Uterus (tissue), 4 donors: ENCODE data around the gene PRELP. TPM values are rescaled to one million over a fixed set of nuclear protein-coding genes. Genes with fewer than 3 reads are reported as not detected.

Experiments used
- DNase-seq, 2 donors: peaks; one replicate each; pipeline ENCODE4 v3.0.0-alpha.2; 2019 to 2020
- H3K27ac ChIP-seq, 2 donors: fragments of 200-600 bp; sonication (generic); 1 replicate in 1 of 2; 2 replicates in 1 of 2; pipeline ENCODE4 v1.5.1; 2016 to 2018
- H3K27me3 ChIP-seq, 2 donors: fragments of 200-600 bp; sonication (generic); one replicate each; pipeline ENCODE4 v1.5.1; 2018 to 2019; ENCODE audit warnings: control low read depth in 1 of 2
- H3K36me3 ChIP-seq, 2 donors: fragments of 200-600 bp; sonication (generic); one replicate each; pipeline ENCODE4 v1.5.1; 2019; ENCODE audit warnings: control low read depth in 1 of 2
- H3K4me1 ChIP-seq, 2 donors: fragments of 200-600 bp; sonication (generic); one replicate each; pipeline ENCODE4 v1.5.1; 2018 to 2019; ENCODE audit warnings: control low read depth in 1 of 2
- H3K4me3 ChIP-seq, 2 donors: fragments of 200-600 bp; sonication (generic); 1 replicate in 1 of 2; 2 replicates in 1 of 2; pipeline ENCODE4 v1.5.1; 2018 to 2019; ENCODE audit warnings: mild to moderate bottlenecking in 1 of 2
- H3K9me3 ChIP-seq, 2 donors: fragments of 200-600 bp; sonication (generic); one replicate each; pipeline ENCODE4 v1.5.1; 2019; ENCODE audit warnings: control low read depth in 1 of 2
- CTCF ChIP-seq, 4 experiments: fragments of 200-600 bp in 2 of 4; fragments of 450-650 bp in 2 of 4; sonication (generic) in 2 of 4; IDR thresholded peaks; one replicate each; pipeline ENCODE4 v1.5.1; 2016 to 2019; ENCODE audit warnings: antibody characterized with exemption in 4 of 4, mild to moderate bottlenecking in 2 of 4, moderate library complexity in 1 of 4
- POLR2A ChIP-seq, 2 donors: fragments of 450-650 bp; IDR thresholded peaks; one replicate each; pipeline ENCODE4 v1.6.1; 2016; ENCODE audit warnings: antibody characterized with exemption in 2 of 2, mild to moderate bottlenecking in 1 of 2, moderate library complexity in 1 of 2
- intact Hi-C: fragments of 100-400 bp; cut with DNase I; formaldehyde crosslinking; loops from one replicate; pipeline ENCODE4 v1.15.1; 2023; ENCODE audit warnings: low total_unique reads
- total RNA-seq, 4 donors: library from RNA; depleted of rRNA in 3 of 4; stranded (reverse); fragments of >200 nt in 3 of 4; gene quantifications; one replicate each; pipeline versions ENCODE4 v1.1.0 to v1.2.4, GENCODE V29; 2014 to 2023
- donor health status: DM: yes; HTN: yes; CAD: no.

The PRELP gene
- total RNA-seq, 4 donors from 2014 or later = 6.2 to 117 (median 56.6) TPM

- Histone ChIP-seq H3K4me3 (no peak overlapping the region), H3K36me3 (no peaks in the 10 kb centered on the region), H3K9me3 (no peaks in the 10 kb centered on the region), H3K27me3 (no peaks in the 10 kb centered on the region), H3K4me1 (peaks cover 12 to 22% of the 10 kb centered on the region in 2 donors), H3K27ac (peak overlapping the region; percentile 89 to 95)
- no peak for DNase-seq
- intact Hi-C loops = no loop called here
- TF ChIP-seq POLR2A (IDR thresholded peaks at IDR 0.05) = no peak
- no peak for TF ChIP-seq CTCF (IDR thresholded peaks at IDR 0.05)
Measured at GRCh38 chr1:203511930-203512329, 36.3 kb downstream of the PRELP start.

- no peak overlapping the region for H3K4me3 ChIP-seq
- H3K36me3 ChIP-seq = no peaks in the 10 kb centered on the region
- peaks cover 12 to 18% of the 10 kb centered on the region in 2 donors for H3K4me1 ChIP-seq
- intact Hi-C loops = no loop called here
- H3K27me3 ChIP-seq = no peaks in the 10 kb centered on the region
- no peak for TF ChIP-seq CTCF (IDR thresholded peaks at IDR 0.05)
- no peak for TF ChIP-seq POLR2A (IDR thresholded peaks at IDR 0.05)
- peak overlapping the region; percentile 89 to 95 for H3K27ac ChIP-seq
- DNase-seq = no peak
- H3K9me3 ChIP-seq = no peaks in the 10 kb centered on the region
Measured at GRCh38 chr1:203512517-203512847, 36.9 kb downstream of the PRELP start.

GRCh38 chr1:203512848-203513584, 37.4 kb downstream of the PRELP start:
- TF ChIP-seq POLR2A (IDR thresholded peaks at IDR 0.05) = peak in 1 of 2 donors; percentile 30
- TF ChIP-seq CTCF (IDR thresholded peaks at IDR 0.05) = no peak

GRCh38 chr1:203513585-203514031, 38.0 kb downstream of the PRELP start:
- H3K4me1 ChIP-seq = peaks cover 11 to 12% of the 10 kb centered on the region in 2 donors
- H3K27ac ChIP-seq = peak overlapping the region; percentile 89 to 95

More at GRCh38 chr1:203512848-203513584, 37.4 kb downstream of the PRELP start:
- Histone ChIP-seq H3K9me3 (no peaks in the 10 kb centered on the region), H3K4me3 (no peak overlapping the region), H3K4me1 (peaks cover 12 to 14% of the 10 kb centered on the region in 2 donors), H3K27ac (peak overlapping the region; percentile 89 to 95), H3K36me3 (no peaks in the 10 kb centered on the region), H3K27me3 (no peaks in the 10 kb centered on the region)
- peak; percentile 69 to 86 for DNase-seq
- intact Hi-C loops = no loop called here

More at GRCh38 chr1:203513585-203514031, 38.0 kb downstream of the PRELP start:
- intact Hi-C loops = no loop called here
- no peak for TF ChIP-seq CTCF (IDR thresholded peaks at IDR 0.05)
- no peak for TF ChIP-seq POLR2A (IDR thresholded peaks at IDR 0.05)
- H3K9me3 ChIP-seq = no peaks in the 10 kb centered on the region
- H3K36me3 ChIP-seq = no peaks in the 10 kb centered on the region
- DNase-seq = no peak
- H3K27me3 ChIP-seq = no peaks in the 10 kb centered on the region
- H3K4me3 ChIP-seq = no peak overlapping the region
